Stimulated activated naive CD4-positive, alpha-beta T cell (primary cell): ENCODE measurements around the gene FOXM1.
"Not testable (repeated sequence)": the region's sequence is repeated elsewhere in the genome, so short reads cannot be mapped to it uniquely, and the experiment has no call there.

Experiments
- DNase-seq, 6 experiments: peaks; one replicate each; lab custom pipeline; 2025; lab: John Stamatoyannopoulos, UW

FOXM1 gene

DNA sequence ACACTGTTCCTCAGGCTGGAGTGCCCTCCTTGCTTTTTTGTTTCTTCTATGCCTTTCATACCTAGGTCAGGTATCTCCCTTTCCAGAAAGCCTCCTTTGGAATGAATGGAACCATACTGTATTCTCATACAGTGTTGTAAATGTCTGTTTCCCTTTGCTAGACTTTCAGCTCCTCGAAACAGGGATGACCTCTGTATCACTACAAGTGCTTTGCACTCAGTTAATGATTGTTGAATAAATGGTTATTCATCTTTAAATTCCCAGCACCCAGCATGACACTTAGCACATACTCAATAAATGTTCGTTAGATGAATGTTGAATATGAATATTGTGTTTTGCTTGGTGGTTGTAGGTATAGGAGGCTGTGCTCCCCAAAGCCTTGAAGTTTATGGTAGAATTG lies 7.8 kb upstream of the FOXM1 start:
- no peak for DNase-seq

DNA sequence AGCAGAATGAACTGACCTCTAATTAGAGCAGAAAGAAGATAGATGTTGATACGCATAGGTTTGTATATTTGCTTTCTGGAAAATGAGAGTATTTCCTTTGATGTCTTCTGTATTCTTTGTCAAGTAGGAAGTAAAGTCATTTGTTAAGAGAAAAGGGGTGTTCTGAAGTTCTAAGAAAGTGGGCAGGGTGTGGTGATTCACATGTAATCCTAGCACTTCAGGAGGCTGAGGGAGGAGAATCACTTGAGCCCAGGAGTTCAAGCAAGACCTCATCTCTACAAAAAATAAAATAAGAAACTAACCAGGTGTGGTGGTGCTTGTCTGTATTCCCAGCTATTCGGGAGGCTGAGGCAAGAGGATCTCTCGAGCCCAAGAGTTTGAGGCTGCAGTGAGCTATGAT lies 2.9 kb upstream of the FOXM1 start:
- no peak for DNase-seq

DNA sequence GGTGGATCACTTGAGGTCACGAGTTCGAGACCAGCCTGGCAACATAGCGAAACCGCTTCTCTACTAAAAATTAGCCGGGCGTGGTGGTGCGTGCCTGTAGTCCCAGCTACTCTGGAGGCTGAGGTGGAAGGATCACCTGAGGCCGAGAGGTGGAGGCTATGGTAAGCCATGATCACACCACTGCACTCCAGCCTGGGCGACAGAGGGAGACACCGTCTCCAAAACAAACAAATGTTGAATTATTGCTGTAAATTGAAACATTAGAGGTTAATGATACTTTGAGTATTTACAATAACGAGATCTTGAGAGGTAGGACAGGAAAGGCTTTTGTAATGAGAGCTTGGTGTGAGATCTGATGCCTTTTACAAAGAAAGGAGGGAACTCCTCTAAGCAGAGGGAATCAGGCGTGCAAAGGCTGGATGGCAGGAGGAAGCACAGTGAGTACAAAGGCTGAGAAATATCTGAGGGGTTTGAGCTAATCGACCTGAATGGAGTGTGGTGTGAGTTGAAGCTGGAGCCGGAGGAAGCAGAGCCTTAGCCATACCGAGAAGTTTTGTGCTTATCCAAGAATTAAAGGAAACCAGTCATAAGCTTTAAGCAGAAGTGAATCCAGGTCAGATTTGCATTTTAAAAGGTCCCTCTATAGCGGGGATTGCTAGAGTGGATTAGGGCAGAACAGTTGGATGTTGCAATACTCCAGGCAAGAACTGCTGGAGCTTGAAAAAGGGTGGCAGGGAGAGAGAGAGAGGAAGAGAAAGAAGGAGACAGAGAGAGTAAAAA lies 1.2 kb upstream of the FOXM1 start:
- DNase-seq, result peak in 1 of 6 experiments; percentile 21

DNA sequence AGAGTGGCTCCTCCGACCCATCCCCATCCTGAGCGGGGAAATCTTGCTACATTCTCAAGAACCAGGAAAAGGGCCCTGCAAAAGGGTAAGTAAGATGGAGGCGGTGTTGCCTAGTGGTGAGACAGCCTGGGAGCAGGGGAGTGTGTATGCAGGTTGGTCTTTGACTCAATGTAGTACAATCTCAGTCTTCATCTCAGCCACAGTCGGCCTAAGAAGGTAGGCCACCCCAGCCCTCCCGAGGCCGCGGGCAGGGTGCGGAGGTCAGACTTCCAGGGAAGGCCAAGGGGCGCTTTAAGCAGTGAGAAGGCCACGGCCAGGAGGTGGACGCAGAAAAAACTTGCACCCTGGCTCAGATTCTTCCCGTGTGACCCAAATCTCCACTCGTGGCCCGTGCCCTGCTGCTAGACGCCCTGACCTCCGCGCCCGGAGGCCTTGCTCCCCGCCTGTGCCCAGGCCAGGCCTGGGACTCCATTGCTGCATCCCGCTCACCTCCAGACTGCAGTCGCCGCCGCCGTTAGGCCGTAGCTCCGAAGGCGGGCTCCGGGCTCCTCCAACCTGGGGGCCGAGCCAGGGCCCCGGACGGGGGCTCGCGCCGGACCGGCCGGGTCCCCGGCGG lies 435 bp downstream of the FOXM1 start:
- no peak for DNase-seq

DNA sequence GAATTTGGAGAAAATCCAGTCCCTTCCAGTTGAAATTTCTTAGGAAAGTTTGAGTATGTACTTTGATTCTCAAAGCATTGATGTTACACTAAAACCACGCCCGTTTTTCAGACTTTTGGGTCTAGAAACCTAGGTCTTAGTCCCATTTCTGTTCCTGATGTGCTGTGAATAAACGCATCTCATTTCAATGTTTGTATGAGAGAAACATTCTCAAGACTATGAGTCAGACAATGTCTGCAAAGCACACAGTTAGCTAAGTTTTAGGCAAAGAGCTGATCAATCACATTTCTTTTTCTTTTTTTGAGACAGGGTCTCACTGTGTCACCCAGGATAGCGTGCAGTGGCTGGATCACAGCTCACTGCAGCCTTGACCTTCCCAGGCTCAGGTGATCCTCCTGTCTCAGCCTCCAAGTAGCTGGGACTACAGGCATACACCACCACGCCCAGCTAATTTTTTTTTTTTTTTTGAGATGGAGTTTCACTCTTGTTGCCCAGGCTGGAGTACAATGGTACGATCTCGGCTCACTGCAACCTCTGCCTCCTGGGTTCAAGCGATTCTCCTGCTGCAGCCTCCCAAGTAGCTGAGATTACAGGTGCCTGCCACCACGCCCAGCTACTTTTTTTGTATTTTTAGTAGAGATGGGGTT lies 7.9 kb downstream of the FOXM1 start:
- DNase-seq, result not testable (repeated sequence)

DNA sequence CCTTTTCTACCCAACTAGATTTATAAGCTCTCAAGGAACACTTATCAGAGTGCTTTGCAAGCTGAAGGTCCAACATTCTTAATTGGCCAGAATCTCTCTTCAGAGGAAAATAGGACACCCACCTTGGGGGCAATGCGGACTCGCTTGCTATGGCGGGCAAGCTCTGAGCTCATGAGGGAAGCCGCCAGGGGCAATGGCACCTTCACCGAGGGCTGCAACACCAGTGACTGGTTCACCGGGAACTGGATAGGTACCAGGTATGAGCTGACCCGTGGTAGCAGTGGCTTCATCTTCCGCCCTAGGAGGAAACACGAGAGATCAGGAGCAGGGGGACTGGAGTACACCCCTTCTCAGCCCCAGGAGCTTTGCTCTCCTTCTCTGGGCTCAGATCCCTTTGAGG lies 12.8 kb downstream of the FOXM1 start:
- no peak for DNase-seq

DNA sequence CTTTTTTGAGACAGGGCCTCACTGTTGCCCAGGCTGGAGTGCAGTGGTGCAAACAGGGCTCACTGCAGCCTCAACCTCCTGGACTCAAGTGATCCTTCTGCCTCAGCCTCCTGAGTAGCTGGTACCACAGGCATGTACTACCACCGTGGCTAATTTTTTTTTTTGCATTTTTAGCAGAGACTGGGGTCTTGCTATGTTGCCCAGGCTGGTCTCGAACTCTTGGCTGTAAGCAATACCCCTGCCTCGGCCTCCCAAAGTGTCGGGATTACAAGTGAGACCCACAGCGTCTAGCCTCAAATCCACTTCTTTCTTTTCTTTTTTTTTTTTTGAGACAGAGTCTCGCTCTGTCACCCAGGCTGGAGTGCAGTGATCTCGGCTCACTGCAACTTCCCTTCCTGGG lies 13.6 kb downstream of the FOXM1 start:
- DNase-seq, result not testable (repeated sequence)

DNA sequence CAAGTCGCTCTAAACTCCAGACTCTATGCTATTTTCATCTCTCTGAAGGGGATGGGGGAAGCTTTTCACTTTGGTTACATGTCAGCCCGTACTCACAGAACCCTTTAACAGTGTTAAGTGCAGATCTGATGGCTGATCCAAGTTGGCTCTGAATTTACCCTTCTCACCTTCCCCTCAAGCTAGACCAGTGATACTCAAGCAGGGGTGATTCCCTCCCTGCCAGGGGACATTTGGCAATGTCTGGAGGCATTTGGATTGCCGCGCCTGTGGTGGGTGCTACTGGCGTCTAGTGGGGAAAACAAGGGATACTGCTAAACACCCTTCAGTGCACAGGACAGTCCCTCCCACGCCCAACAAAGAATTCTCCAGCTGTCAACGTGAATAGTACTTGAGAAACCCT lies 14.1 kb downstream of the FOXM1 start:
- no peak for DNase-seq

DNA sequence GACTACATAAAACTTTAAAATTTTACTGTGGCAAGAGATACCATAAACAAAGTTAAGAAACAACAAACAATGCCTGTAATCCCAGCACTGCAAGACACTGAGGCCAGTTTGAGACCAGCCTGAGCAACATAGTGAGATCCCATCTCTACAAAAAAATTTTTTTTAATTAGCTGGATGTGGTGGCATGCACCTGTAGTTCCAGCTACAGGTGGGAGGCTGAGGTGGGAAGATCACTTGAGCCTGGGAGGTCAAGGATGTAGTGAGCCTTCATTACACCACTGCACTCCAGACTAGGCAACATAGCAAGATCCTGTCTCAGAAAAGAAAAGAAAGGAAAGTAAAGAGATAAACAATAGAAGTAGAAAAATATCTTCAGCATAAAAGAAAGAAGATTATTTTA lies 16.8 kb downstream of the FOXM1 start:
- no peak for DNase-seq

DNA sequence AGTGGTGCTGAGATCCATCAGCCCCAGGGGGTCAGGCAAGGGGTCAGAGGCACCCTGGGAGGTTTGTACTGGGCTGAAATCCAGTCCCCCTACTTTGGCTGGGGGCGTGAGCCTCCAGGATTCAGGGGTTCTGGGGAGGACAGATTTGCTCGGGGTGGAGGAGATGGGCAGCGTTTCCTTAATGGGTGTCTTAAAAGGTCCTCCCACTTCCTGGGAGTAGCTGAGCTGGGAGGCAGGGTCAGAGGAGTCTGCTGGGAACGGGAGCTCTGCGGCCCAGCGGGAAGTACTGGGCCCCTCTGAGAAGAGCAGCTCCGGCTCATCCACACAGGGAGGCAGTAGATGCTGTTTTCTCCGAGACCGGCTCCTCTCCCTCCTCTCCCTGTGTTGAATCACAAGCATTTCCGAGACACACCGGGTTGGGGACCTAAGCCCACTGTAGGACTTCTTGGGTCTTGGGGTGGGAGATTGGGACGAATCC lies 18.0 kb downstream of the FOXM1 start:
- no peak for DNase-seq

DNA sequence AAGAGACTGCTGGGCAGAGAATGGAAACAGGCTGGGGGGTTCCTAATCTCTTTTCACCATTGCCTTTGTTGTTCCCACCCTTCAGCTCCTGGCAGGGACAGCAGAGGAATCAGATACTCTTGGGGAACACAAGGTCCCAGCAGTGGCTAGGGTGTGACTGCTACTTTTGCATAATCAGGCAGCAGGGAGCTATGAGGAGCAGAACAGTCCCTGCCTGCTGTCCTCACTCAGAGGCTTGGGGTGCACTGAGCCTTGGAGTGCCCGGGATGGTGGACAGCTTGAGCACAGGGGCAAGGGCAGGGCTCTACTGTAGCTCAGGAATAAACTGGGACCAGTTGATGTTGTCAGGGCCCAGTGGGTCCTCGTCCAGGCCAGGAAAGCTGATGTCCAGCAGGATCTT lies 18.6 kb downstream of the FOXM1 start:
- DNase-seq, result no peak

DNA sequence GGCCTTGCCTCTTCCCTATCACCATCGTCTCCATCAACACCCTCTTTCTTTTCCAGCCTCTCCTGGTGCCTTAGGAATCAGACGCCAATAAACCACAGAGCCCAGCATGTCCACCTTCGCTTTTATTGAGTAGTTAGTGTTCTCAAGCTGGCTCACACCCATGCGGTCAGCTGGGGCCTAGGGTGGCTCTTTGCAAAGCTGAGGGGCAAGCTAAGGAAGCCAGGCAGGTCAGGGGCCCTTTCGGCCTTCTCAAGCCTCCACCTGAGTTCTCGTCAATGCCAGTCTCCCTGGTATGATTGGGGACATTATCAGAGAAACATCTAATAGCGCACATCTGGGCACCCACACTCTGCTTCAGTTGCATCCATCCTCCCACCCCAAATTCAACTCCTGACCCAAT lies 19.4 kb downstream of the FOXM1 start:
- no peak for DNase-seq

DNA sequence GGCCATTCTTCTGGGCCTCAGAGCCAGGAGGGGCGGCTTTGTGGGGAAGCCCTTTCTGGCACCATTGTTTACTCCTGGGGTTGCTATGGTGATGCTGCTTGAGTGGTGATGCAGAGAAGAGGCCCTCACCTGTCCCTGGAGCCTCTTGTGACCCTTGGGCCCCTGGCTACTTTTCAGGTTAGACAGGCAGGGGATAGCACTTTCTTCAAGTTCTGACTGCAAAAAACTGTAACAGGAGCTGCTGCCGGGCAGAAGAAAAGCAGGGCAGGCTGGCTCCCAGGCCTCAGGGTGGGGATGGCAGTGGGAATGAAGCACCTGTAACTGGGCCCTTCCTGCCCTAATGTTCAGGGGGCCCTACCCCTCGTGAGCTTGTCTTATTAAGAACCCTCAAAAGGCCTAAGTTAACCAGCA lies 19.9 kb downstream of the FOXM1 start, which contains the start of gene TEX52:
Gene TEX52 (minus strand): TSS at position 19 of the 411 bp plus-strand sequence. CDS start 13 bp downstream, at position 6.
- DNase-seq, result no peak

DNA sequence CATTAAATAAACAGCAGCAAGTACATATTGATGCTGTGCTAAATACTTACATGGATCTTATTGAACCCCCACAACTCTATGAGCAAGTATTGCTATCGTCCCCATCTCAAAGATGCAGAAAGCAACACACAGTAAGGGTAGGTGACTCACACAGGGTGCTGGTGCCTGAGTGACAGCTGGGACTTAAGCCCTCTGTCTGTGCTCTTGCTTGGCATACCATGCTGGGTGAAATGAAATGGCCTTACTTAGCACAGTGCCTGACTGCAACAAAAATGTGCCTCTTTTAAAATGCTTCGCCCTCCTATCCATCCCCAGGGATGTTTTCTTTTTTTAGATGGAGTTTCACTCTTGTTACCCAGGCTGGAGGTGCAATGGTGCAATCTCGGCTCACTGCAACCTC lies 20.9 kb downstream of the FOXM1 start:
- no peak for DNase-seq

DNA sequence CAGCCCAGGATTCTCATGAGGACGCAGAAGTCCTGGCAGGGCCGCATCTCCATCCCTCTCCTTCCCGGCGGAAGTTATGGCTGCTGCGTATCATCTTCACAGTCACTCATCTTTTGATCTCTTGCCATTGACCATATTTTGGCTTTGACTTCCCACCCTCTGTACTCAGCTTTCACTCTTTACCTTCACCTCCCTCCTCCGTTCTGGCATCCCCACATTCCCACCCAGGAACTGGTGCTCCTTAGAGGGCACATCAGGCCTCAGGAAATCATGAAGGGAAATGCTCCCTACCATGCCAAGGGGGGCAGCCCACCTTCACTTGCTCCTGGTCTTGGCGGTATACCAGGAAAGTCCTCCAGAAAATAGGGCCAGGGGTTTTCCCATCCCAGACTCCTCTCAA lies 21.4 kb downstream of the FOXM1 start:
- DNase-seq, result no peak

DNA sequence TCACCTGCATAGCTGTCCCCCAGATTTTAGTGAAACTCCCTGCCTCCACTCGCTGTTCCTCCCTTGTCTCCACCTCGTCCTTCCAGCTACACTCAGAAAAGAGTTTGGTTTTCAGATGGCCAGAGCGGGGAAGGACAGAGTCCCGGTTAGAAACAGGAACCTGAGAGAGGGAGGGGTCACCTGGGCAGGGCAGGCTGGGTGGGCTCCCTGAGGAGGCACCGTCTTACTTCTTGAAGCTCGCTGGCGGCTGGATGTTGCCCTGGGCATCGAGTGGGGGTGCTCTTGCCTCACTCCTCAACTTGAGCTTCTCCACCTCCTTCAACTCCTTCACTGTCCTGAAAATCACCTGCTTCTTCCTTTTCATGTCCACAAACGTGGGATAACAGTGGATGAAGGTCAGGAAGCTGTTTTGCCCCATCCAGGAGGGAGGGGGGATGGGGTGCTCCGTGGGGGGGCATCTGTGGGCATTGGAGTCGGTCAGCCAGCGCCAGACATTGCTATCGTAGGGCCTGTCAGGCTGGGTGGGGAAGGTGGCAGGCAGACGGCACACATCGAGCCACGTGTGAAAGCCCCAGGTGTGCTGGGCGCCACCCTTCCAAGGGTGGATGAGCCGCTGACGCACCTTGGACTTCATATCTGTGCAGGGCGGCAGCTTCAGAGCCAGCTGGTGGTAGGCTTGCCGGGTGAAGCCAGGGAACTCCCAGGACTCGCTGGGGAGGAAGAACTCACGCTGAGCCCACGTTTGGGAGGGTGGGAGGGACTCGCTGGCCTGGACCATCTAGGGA lies 22.1 kb downstream of the FOXM1 start:
- DNase-seq, result no peak

DNA sequence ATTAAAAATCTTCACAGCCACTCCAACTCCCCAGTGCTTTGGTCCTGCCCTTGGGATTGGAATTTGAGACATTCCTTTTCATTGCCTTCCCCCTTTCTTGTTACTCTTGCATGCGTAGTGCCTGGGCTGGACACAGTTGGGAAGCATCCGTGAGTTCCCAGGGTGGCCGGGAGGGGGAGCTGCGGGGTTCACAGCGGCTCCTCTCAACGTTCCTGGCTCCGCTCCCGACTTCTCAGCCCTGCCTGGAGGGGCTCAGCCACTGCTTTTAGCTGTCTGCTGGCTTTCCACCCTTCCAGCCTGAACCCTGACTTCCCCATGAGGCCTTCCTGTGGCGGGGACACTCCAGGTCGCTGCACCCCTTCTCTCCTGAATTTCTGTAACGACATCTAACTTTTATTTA lies 23.3 kb downstream of the FOXM1 start:
- peak in 5 of 6 experiments; percentile 5 to 23 (median 7) for DNase-seq

DNA sequence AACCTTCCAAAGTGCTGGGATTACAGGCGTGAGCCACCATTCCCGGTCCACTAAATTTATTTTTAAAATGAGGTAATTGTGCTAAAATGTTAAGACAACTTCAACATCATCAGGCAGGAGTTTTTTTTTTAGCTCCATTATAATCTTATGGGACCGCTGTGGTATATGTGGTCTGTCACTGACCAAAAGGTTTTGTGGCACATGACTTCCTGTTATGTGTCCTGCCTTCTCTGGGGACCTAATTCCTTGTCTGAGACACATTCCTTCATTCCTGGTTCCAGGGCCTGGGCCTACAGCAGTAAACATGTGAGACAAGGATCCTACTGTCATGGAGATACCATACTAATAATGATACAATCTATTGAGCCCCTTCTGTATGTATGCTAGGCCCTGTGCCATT lies 25.0 kb downstream of the FOXM1 start:
- no peak for DNase-seq

DNA sequence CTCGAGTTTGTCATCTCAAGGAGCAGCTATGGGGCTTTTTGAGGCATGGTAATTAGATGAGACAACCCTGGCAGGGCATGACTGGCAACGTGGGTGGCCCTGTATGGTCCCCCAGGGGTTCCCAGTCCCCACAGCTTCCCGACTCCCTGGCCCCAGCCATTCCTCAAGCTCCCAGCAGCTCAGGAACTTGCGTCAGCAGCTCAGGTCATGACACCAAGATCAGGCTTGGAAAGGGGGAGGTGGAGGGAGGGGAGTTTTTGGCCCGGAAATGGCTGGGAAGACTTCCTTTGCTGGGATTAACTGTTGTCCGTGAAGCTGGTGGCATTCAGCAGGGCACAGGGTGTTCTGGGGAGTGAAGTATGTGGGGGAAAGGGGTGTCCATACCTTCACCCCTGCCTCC lies 31.7 kb downstream of the FOXM1 start:
- no peak for DNase-seq

DNA sequence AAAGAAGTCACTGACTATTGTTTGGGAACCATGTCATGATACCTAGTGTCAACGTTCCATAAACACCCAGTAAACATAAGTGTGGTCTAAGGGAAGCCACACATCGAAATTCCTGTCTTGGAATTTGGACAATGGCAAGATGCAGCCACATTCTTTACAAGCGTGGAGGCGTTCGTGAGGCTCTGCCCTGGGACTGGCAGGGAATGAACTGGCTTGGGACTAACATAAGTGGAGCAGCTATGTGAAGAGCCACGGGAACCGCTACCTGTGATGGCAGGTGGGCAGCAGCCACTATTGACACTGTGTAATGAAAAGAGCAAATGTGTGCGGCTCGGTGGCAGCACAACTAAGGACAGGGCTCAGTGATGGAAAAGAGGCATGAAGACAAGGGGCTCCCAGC lies 32.2 kb downstream of the FOXM1 start:
- no peak for DNase-seq

DNA sequence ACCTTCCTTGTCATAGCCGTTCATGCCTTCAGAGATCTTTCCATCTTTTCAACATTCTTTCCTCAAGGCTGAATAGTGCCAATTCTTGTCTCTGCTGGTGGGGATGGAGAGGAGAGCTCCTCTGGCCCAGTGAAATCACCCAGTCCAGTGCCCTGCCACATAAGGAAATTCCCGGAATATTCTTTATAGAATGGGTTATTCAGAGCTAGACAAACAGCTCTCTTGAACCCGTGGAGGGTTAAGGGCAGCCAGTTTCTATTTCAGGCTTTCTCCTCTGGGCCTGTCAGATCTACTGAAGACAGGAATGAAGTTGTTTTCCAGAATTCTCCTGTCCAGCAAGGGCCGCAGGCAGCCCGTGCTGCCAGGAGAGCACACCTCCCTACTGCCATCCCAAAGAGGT lies 34.0 kb downstream of the FOXM1 start:
- no peak for DNase-seq

DNA sequence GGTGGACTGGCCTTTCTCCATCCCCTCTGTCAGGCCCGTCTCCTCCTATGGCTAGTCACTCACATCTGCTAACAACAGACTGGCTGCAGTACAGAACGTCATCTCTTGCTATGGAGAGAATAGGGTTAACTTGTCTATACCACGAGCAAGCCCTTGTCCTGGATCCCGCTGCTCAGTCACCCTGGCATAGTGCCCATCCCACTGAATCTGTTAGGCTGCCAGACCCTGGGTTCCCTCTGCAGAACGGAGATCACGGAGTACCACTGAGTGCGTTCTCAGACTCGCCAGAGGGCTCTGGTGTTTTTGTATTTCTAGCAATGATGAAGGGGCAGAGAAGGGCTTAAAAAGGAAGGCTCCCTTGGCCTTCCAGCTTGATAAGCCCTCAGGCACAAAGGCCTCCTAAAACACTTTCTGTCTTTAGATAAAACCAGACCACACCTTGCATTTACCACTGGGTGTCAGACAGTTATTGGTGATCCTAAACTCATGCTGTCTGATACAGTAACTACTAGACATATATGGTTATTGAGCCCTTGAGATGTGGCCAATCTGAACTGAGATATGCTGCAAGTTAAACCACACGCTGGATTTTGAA lies 35.8 kb downstream of the FOXM1 start:
- DNase-seq, result no peak
